ENCODE data around the gene BET1.

DNA sequence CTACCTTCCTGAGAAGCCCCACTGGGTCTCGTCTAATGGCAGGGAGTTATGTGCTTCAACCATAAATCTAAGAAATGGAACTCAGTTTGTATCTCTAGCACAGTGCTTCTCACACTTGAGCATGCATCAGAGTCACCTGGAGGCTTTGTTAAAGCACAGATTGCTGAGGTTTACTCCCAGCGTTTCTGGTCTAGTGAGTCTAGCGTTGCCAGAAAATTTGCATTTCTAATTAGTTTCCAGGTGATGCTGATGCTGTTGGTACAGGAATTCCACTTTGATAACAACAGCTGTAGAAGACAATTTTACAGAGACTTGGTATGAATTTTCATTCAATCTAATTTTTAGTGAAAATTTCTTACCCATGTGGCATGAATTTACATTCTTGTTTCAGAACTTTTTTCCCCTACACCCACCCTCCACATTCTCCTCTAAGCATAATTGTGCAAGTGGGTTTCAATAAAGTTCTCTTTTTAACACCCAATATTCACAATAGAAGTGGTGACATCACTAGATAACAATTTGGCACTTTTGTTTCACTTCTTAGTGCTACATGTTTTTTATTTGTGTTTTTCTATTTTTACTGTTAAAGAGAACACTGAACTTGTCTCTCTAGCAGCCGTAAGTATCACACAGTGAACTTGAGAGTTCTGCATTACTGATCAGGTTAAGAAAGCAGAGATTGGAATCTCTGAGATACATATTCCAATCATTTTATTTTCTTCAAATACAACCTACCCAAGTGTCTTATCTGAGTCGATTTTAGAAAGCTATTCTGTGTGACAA, 48.4 kb upstream of the BET1 start:
- TF ChIP-seq, protein P1, sequence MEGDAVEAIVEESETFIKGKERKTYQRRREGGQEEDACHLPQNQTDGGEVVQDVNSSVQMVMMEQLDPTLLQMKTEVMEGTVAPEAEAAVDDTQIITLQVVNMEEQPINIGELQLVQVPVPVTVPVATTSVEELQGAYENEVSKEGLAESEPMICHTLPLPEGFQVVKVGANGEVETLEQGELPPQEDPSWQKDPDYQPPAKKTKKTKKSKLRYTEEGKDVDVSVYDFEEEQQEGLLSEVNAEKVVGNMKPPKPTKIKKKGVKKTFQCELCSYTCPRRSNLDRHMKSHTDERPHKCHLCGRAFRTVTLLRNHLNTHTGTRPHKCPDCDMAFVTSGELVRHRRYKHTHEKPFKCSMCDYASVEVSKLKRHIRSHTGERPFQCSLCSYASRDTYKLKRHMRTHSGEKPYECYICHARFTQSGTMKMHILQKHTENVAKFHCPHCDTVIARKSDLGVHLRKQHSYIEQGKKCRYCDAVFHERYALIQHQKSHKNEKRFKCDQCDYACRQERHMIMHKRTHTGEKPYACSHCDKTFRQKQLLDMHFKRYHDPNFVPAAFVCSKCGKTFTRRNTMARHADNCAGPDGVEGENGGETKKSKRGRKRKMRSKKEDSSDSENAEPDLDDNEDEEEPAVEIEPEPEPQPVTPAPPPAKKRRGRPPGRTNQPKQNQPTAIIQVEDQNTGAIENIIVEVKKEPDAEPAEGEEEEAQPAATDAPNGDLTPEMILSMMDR (conservative IDR thresholded peaks at IDR 0.05) = no peak
- no peak for TF ChIP-seq ZFX (IDR thresholded peaks at IDR 0.05)

Measured in C4-2B (cell line).